ENCODE measurements around the gene SETD2.

SETD2 gene

DNA sequence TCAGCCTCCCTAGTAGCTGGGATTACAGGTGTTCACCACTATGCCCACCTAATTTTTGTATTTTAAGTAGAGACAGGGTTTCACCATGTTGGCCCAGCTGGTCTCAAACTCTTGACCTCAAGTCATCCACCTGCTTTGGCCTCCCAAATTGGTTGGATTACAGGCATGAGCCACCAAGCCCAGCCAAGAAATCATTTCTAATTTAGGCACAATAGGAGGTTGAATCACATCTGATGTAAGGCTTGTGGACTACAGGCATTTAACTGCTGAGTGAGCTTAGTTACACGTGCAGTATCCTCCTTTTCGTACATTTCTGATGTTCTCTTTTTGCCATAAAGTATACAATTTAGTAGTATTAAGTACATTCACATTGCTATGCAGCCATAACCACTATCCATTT, 31.1 kb upstream of the SETD2 start:
- TF ChIP-seq, protein P1, sequence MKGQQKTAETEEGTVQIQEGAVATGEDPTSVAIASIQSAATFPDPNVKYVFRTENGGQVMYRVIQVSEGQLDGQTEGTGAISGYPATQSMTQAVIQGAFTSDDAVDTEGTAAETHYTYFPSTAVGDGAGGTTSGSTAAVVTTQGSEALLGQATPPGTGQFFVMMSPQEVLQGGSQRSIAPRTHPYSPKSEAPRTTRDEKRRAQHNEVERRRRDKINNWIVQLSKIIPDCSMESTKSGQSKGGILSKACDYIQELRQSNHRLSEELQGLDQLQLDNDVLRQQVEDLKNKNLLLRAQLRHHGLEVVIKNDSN (IDR thresholded peaks at IDR 0.05), result no peak
- TF ChIP-seq NFIC (IDR thresholded peaks at IDR 0.05) (no peak), FOXM1 (IDR thresholded peaks at IDR 0.05; ENCODE audit: borderline replicate concordance, low read depth) (no peak), CEBPB (IDR thresholded peaks at IDR 0.05) (no peak), TCF12 (IDR thresholded peaks at IDR 0.05; ENCODE audit: low read depth) (no peak), MAX (IDR thresholded peaks at IDR 0.05) (no peak)
- TF ChIP-seq, protein P2, sequence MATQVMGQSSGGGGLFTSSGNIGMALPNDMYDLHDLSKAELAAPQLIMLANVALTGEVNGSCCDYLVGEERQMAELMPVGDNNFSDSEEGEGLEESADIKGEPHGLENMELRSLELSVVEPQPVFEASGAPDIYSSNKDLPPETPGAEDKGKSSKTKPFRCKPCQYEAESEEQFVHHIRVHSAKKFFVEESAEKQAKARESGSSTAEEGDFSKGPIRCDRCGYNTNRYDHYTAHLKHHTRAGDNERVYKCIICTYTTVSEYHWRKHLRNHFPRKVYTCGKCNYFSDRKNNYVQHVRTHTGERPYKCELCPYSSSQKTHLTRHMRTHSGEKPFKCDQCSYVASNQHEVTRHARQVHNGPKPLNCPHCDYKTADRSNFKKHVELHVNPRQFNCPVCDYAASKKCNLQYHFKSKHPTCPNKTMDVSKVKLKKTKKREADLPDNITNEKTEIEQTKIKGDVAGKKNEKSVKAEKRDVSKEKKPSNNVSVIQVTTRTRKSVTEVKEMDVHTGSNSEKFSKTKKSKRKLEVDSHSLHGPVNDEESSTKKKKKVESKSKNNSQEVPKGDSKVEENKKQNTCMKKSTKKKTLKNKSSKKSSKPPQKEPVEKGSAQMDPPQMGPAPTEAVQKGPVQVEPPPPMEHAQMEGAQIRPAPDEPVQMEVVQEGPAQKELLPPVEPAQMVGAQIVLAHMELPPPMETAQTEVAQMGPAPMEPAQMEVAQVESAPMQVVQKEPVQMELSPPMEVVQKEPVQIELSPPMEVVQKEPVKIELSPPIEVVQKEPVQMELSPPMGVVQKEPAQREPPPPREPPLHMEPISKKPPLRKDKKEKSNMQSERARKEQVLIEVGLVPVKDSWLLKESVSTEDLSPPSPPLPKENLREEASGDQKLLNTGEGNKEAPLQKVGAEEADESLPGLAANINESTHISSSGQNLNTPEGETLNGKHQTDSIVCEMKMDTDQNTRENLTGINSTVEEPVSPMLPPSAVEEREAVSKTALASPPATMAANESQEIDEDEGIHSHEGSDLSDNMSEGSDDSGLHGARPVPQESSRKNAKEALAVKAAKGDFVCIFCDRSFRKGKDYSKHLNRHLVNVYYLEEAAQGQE (IDR thresholded peaks at IDR 0.05; ENCODE audit: low read depth), result no peak

DNA sequence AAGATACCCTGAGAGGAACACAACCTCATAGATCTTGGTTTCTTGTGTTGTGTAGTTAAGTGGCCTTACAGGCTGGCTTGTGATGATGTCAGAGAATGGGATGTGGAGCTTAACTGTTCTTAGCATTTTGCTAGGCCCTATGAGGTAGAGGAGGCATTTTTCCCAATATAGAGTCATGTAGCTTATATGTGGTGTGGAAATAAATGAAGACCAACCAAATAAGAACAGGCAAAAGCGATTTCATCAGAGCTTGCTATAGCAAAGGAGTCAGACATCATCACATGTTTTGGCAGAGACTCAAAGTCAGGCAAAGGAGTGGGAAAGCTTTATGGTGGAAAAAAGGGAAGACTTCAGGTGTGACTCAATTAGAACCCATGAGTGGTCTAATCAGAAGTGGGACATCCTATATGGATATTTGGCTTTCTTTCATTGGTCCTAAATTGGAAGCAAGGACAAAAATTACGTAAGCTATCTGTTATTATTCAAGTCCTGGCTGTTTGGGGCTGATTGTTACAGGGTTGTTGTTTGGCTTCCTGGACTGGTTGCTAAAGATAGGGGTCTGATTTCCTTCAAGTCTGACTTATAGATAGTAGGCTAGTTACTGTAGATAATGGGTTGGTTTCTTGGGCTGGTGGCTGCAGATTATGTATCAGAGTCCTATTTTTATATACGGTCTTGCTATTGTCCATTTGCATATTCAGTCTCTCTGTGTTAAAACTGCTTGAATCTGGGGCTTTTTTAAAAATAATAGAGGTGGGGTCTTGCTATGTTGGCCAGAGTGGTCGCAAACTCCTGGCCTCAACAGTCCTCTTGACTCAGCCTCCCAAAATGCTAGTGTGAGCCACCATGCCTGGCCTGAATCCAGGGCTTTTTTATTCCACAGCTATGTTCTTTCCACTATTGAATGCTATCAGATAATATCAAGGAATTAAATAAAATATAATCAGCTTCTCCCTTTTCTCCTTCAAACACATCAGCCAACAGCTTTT, 30.3 kb upstream of the SETD2 start:
- TF ChIP-seq EP300 (IDR thresholded peaks at IDR 0.05; ENCODE audit: borderline replicate concordance), result no peak
- TF ChIP-seq RAD21 (IDR thresholded peaks at IDR 0.05; ENCODE audit: low read depth), result no peak

DNA sequence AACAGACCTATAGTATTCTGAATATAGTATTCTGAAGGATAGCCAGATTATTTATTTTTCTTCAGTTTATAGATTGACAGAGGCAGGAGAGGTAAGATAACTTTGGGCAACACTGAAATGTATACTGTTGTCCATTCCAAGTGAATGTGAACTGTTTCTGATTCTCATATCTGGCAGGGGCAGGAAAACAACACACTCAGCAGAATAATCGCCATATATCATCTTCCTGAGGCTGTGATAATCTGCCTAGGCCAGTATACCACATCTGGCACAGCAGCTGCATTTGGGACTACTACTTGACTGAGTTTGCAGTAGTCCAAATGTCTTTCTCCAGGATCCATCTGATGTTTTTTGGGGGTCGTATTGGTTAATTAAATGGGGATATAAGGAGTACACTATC, 22.4 kb upstream of the SETD2 start:
- TF ChIP-seq EGR1 (IDR thresholded peaks at IDR 0.05), result no peak
- TF ChIP-seq, protein P2 (IDR thresholded peaks at IDR 0.05; ENCODE audit: low read depth), result no peak
- no peak for TF ChIP-seq ZBTB7A (IDR thresholded peaks at IDR 0.05; ENCODE audit: low read depth)
- TF ChIP-seq, protein P1 (IDR thresholded peaks at IDR 0.05), result no peak
- TF ChIP-seq TEAD4 (IDR thresholded peaks at IDR 0.05), result no peak
- no peak for TF ChIP-seq FOXM1 (IDR thresholded peaks at IDR 0.05; ENCODE audit: borderline replicate concordance, low read depth)
- no peak for TF ChIP-seq CREB1 (IDR thresholded peaks at IDR 0.05; ENCODE audit: low read depth)
- TF ChIP-seq RAD21 (IDR thresholded peaks at IDR 0.05; ENCODE audit: low read depth), result no peak
- no peak for TF ChIP-seq MAX (IDR thresholded peaks at IDR 0.05)
- TF ChIP-seq YY1 (IDR thresholded peaks at IDR 0.05; ENCODE audit: low read depth), result no peak
- no peak for TF ChIP-seq EP300 (IDR thresholded peaks at IDR 0.05; ENCODE audit: borderline replicate concordance)
- no peak for TF ChIP-seq CEBPB (IDR thresholded peaks at IDR 0.05)
- TF ChIP-seq NFIC (IDR thresholded peaks at IDR 0.05), result no peak

DNA sequence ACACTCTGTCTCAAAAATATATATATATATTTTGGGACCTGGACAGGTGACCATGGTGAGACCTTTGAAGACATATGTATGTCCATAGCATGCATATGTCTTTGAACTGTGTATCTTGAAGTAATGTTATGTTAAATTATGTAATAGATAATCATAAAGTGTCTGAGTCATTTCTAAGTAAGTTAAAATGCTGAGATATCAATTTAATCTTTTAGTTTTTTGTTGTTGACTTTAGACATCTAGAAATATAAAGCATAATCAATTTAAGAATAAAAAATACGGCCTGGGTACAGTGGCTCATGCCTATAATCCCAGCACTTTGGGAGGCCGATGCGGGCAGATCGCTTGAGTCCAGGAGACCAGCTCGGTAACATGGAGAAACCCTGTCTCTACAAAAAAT, 12.7 kb upstream of the SETD2 start:
- no peak for TF ChIP-seq RAD21 (IDR thresholded peaks at IDR 0.05; ENCODE audit: low read depth)
- TF ChIP-seq ZBTB7A (IDR thresholded peaks at IDR 0.05; ENCODE audit: low read depth), result no peak
- no peak for TF ChIP-seq TCF12 (IDR thresholded peaks at IDR 0.05; ENCODE audit: low read depth)

- TF ChIP-seq EP300 (IDR thresholded peaks at IDR 0.05; ENCODE audit: borderline replicate concordance), result no peak; the same call in none of the 2 replicates
- TF ChIP-seq EGR1 (IDR thresholded peaks at IDR 0.05), result no peak
- peak; percentile 37; the same call in 1 of the 2 replicates for TF ChIP-seq YY1 (IDR thresholded peaks at IDR 0.05; ENCODE audit: low read depth)
- TF ChIP-seq CEBPB (IDR thresholded peaks at IDR 0.05), result no peak
- no peak for TF ChIP-seq NFIC (IDR thresholded peaks at IDR 0.05)
- peak; percentile 52 for TF ChIP-seq TAF1 (IDR thresholded peaks at IDR 0.05; ENCODE audit: low read depth)
- TF ChIP-seq, protein P1 (IDR thresholded peaks at IDR 0.05), result no peak
- TF ChIP-seq TCF12 (IDR thresholded peaks at IDR 0.05; ENCODE audit: low read depth), result no peak; the same call in 1 of the 2 replicates
- TF ChIP-seq MAX (IDR thresholded peaks at IDR 0.05), result peak; percentile 18; the same call in 1 of the 2 replicates
- TF ChIP-seq, protein P2 (IDR thresholded peaks at IDR 0.05; ENCODE audit: low read depth), result no peak
Measured at GRCh38 chr3:47163169-47164006, 525 bp downstream of the SETD2 start.
